ENCODE results near the gene THSD4. TPM values are rescaled to one million over a fixed set of nuclear protein-coding genes. Genes with fewer than 3 reads are reported as not detected.

THSD4 gene
- total and polyA plus RNA-seq, 7 donors: 1.4 to 7.8 (median 2.2) TPM

DNA sequence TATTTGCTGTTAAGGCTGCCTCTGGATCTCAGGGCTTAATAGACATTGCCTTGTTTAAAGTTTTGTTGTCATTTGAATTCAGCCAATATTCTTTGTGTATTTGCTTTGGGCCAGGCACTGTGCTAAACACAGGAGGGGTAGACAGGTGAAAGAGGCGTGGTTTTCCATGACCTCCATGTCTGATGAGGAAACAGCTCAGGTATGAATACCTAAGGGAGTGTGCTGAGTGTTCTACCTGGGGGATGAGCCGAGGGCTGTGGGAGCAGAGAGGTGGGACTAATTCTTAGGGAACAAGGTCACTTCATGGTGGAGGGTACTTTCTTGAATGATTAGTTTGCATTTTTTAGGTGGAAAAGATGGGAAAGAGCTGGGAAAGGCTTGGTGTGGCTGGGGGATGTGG is 108.2 kb downstream of the THSD4 start:
- WGBS, 2 donors: 89 to 92% methylated on average over 2 of the region's 2 CpGs
- no peak for TF ChIP-seq EP300 (IDR thresholded peaks at IDR 0.05)
- TF ChIP-seq POLR2AphosphoS5 (IDR thresholded peaks at IDR 0.05): no peak
- TF ChIP-seq, protein P1, sequence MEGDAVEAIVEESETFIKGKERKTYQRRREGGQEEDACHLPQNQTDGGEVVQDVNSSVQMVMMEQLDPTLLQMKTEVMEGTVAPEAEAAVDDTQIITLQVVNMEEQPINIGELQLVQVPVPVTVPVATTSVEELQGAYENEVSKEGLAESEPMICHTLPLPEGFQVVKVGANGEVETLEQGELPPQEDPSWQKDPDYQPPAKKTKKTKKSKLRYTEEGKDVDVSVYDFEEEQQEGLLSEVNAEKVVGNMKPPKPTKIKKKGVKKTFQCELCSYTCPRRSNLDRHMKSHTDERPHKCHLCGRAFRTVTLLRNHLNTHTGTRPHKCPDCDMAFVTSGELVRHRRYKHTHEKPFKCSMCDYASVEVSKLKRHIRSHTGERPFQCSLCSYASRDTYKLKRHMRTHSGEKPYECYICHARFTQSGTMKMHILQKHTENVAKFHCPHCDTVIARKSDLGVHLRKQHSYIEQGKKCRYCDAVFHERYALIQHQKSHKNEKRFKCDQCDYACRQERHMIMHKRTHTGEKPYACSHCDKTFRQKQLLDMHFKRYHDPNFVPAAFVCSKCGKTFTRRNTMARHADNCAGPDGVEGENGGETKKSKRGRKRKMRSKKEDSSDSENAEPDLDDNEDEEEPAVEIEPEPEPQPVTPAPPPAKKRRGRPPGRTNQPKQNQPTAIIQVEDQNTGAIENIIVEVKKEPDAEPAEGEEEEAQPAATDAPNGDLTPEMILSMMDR (IDR thresholded peaks at IDR 0.05): no peak
- no peak for TF ChIP-seq POLR2A (IDR thresholded peaks at IDR 0.05)
- H3K9me3 ChIP-seq: no peaks in the 10 kb centered on the region
- intact Hi-C loops (cut with DNase I): no loop called here
- no peaks in the 10 kb centered on the region for H3K36me3 ChIP-seq
- no peak overlapping the region for H3K27ac ChIP-seq
- peaks cover 0 to 18% (median 16%) of the 10 kb centered on the region in 4 donors for H3K4me1 ChIP-seq
- no peak overlapping the region for H3K4me3 ChIP-seq
- H3K27me3 ChIP-seq: peaks cover 0 to 18% (median 0%) of the 10 kb centered on the region in 3 donors
- no peak for DNase-seq

DNA sequence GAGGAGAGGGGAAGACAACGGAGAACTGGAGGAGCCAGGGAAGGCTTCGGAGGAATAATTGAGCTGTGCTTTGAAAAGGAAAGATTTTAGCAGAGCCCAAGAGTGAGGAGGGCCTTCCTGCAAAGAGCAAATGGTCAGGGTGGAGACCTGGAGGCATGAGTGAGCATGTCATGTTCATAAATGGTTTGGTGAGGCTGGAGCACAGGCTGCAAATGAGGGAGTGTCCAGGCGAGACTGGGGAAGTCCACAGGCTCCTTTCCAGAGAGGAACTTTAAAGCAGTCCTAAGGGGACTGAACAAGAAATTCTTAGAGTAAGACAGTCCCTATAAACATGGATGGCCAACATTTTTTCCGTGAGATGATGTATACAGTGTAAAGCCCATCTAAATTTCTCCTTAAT is 108.8 kb downstream of the THSD4 start:
- no peak for DNase-seq
- 80 to 89% methylated on average over 4 of the region's 4 CpGs for WGBS, 2 donors
- no peaks in the 10 kb centered on the region for H3K9me3 ChIP-seq
- intact Hi-C loops (cut with DNase I): no loop called here
- no peak overlapping the region for H3K27ac ChIP-seq
- no peak overlapping the region for H3K4me3 ChIP-seq
- no peak for TF ChIP-seq POLR2AphosphoS5 (IDR thresholded peaks at IDR 0.05)
- TF ChIP-seq, protein P1 (IDR thresholded peaks at IDR 0.05): no peak
- no peak for TF ChIP-seq EP300 (IDR thresholded peaks at IDR 0.05)
- no peak for TF ChIP-seq POLR2A (IDR thresholded peaks at IDR 0.05)
- peaks cover 0 to 18% (median 0%) of the 10 kb centered on the region in 3 donors for H3K27me3 ChIP-seq
- H3K4me1 ChIP-seq: peaks cover 0 to 12% (median 11%) of the 10 kb centered on the region in 4 donors
- H3K36me3 ChIP-seq: no peaks in the 10 kb centered on the region

DNA sequence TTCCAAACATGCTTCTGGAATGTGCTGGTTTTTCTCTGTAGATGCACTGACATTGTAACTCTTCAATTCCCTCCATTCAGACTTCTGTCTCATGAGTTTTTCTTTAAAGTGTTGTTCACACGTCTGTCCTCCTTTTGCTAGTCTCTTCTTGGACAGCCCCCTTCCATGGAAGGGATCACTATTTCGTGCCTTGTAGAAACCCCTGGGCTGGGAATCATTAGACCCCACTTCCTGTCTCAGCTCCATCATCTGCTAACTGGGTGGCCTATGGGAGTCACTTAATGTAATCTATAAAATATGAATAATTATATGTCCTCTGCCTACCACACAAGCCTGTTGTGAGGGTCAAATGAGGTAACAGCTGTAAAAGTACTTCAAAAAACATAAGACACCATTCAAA is 110.6 kb downstream of the THSD4 start:
- DNase-seq: no peak
- Histone ChIP-seq H3K4me3 (no peak overlapping the region), H3K27me3 (peaks cover 0 to 18% (median 0%) of the 10 kb centered on the region in 3 donors), H3K27ac (no peak overlapping the region), H3K36me3 (no peaks in the 10 kb centered on the region), H3K4me1 (no peaks in the 10 kb centered on the region), H3K9me3 (no peaks in the 10 kb centered on the region)
- intact Hi-C loops (cut with DNase I): no loop called here
- 76 to 84% methylated on average over 2 of the region's 2 CpGs for WGBS, 2 donors
- TF ChIP-seq POLR2AphosphoS5 (IDR thresholded peaks at IDR 0.05) (no peak), EP300 (IDR thresholded peaks at IDR 0.05) (no peak), POLR2A (IDR thresholded peaks at IDR 0.05) (no peak)
- TF ChIP-seq, protein P1 (IDR thresholded peaks at IDR 0.05): no peak

DNA sequence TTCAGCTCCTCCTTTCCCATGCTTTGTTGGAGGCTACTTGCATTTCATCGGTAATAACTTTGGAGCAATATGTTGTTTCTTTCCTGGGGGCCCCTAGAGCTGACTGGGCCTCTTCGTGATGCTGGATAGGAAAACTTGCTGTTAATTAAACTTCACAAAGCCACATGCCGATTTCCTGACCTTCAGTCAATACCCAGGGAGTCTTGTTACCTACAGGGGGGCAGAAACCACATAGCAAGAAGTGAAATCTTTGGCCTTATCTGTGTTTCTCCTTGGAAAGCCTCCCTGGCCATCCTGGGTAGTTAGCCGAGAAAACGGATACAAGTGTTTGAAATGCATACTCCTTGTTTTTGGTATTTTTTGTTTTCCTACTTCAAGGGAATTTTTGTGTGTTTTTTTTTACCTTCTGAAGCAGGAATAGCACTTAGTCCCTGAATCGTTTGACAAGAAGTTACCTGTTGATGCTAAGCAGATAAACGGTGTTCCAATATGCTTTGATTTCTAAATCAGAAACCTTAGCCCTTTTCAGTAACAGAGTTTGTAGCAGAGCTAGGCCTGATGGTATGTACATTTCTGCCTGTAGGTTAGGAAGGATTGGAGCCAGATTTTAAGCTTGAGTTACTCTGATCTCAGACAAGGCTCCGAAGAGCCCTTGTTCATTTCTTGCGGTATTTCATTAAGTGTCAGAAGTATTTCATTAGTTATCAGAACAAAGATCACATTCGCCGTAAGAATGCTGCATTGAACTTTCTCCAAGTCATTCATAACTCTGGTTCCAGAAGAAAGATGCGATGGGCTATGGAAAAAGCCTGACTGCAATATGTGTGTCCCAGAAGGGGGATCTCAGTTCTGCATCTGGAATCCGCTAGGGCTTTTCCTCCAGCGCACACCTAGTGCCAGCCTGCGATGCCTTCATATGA is 111.5 kb downstream of the THSD4 start:
- Histone ChIP-seq H3K4me1 (peaks cover 0 to 4% (median under 1%) of the 10 kb centered on the region in 4 donors), H3K27me3 (peaks cover 0 to 18% (median 0%) of the 10 kb centered on the region in 3 donors), H3K36me3 (no peaks in the 10 kb centered on the region), H3K4me3 (no peak overlapping the region), H3K9me3 (no peaks in the 10 kb centered on the region), H3K27ac (no peak overlapping the region)
- WGBS, 2 donors: 86 to 92% methylated on average over 15 of the region's 15 CpGs
- intact Hi-C loops (cut with DNase I): no loop called here
- TF ChIP-seq, protein P1 (IDR thresholded peaks at IDR 0.05): no peak
- no peak for TF ChIP-seq EP300 (IDR thresholded peaks at IDR 0.05)
- no peak for TF ChIP-seq POLR2A (IDR thresholded peaks at IDR 0.05)
- TF ChIP-seq POLR2AphosphoS5 (IDR thresholded peaks at IDR 0.05): no peak
- no peak for DNase-seq

Measured in sigmoid colon (tissue), 7 donors.